Activated gamma-delta T cell (primary cell): Measurements from ENCODE around the gene GYG2.

Experiments
- DNase-seq: peaks from one replicate; lab custom pipeline; 2025; lab: John Stamatoyannopoulos, UW

GYG2 gene

DNA sequence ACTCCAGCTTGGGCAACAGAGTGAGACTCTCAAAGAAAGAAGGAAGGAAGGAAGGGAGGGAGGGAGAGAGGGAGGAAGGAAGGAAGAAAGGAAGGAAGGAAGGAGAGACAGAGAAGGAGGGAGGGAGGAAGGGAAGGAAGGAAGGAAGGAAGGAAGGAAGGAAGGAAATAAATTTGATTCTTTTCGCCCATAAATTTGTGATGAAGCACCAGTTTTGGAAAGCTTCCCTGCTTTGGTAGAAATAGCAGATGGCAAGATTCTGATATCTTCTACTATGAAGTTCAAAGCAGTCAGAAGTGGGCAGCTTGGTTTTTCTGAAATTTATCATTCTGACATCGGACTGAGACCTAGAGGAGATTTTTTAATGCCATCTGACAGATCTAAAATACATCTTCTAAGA, 11.7 kb upstream of the GYG2 start:
- DNase-seq, result no peak

- DNase-seq, result no peak
Measured at GRCh38 chrX:2819345-2820135, 9.2 kb upstream of the GYG2 start.

DNA sequence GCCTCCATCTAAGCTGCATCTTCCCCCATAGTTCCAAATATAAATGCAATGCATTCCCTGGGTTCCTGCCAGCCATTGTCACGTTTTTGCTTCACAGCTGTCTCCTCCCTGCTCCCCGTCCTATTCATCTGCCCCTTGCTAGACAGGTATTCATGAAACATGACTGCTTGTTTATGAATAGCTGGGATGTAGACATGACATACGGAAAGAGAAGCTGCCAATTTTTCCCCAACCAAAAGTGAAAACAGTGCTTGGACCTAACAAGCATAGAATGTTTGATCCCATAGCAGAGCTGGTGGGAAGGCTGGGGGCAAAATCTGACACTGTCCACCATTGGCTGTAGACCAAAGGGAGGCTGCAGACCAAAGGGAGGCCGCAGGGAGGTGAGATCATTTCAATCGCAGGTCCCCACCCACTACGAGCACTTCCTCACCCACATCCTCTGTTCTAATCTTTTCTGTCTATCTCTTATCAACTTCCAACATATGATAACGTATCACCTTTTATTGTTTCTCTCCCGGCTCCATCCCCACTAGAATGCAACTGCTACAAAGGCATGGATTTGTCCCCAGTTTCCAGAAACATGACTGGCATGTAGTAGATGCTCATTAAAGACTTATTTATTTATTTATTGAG, 8.5 kb upstream of the GYG2 start:
- DNase-seq, result no peak

DNA sequence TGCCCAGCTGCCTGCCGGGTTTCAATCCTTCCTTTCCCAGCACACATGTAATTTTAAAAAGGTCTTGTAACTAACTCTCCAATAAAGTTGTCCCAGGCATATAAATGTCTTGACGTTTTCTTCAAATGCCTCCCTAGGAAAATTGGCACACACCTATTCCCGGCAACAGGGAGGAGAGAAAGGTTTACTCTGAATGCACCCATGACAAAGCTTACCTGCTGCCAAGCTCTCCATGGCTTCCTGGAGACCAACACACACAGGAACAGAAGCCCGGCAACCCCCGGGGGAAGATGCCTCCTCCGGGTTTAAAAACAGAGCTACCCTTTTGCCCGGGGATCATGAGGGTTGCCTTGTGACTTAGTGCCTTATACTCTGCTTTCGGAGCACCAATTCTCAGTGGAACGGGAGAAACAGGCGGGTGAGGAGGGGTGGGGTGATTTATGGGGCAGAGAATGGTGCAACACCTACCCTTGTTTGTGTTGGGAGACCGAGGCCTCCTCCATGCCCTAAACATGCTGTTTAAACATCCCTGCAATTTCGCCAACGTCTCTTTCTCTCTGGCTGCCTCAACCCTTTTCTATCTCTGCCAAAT, 4.8 kb upstream of the GYG2 start:
- DNase-seq, result no peak

DNA sequence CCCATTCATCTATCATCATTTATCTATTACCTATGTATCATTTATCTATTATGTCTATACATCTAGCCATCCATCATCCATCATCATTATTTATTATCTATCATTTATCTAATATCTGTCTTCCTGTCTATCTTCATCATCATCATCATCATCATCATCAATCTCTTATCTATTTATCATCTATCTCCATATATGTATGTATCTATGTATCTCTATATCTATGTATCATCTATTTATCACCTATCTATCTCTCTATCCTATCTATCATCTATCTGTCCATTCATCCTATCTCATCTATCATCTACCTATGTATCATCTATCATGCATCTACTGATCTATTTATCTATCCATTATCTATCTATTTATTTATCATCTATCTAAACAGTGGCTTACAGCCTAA, 3.8 kb upstream of the GYG2 start:
- DNase-seq, result no peak

DNA sequence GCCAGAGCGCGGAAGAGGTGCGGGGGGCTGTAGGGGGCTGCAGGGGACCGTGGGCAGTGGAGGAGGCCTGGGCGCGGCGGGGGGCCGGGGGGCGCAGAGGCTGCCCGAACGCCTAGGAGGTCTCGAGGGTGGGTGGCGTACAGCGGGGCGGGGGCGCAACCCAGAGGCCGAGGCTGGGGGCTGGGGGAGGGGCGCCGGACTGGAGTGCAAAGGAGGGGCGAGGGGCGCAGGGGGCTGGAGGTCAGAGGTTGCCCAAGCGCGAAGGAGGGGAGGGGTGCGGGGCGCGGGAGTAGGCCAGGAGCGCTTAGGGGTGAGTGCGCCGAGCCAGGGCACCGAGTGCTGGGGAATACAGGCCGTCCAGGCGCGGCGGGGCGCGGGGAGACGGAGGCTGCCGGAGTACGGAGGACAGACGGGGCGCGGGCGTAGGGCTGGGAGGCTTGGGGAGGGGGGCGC, 255 bp downstream of the GYG2 start:
- peak; percentile 11 for DNase-seq

- peak; percentile 11 for DNase-seq
Measured at GRCh38 chrX:2829469-2830246, 928 bp downstream of the GYG2 start.

GRCh38 chrX:2831471-2832228, 2.9 kb downstream of the GYG2 start:
- no peak for DNase-seq

GRCh38 chrX:2837961-2838360, 9.2 kb downstream of the GYG2 start:
- DNase-seq, result no peak

- no peak for DNase-seq
Measured at GRCh38 chrX:2840961-2841360, 12.2 kb downstream of the GYG2 start.

GRCh38 chrX:2841537-2841936, 12.8 kb downstream of the GYG2 start:
- DNase-seq, result no peak

DNA sequence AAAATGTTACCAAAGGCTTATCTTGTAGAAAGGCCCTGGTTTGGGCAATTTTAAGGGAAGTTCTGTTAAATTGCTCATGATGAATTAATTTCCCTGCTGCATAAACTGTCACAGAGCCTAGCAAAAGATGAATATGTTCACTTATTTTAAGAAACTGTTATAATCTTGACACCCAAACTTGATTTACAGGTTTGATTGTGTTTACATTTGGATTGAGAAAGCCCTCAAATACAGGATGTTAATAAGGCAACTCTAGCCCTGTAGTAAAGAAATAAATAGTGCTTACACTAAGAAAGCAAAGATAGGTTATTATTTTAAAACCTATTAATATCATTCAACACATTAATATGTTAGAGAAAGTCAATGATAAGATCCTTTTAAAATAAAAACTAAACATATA, 18.3 kb downstream of the GYG2 start:
- DNase-seq, result no peak

- no peak for DNase-seq
Measured at GRCh38 chrX:2848871-2849301, 20.2 kb downstream of the GYG2 start.

DNA sequence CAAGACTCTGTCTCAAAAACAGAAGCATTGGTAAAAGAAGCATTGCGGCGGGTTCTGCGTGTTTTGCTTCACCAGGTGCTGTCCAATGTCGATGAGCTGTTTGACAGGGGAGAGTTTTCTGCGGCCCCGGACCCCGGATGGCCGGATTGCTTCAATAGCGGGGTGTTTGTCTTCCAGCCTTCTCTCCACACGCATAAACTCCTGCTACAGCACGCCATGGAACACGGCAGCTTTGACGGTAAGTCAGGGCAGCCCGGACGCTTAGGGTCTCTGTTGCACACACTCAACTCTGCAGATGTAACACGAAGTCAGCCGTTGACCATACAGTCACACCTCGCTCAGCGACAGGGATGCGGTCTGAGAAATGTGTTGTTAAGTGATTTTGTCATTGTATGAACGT, 26.2 kb downstream of the GYG2 start:
- DNase-seq, result no peak

DNA sequence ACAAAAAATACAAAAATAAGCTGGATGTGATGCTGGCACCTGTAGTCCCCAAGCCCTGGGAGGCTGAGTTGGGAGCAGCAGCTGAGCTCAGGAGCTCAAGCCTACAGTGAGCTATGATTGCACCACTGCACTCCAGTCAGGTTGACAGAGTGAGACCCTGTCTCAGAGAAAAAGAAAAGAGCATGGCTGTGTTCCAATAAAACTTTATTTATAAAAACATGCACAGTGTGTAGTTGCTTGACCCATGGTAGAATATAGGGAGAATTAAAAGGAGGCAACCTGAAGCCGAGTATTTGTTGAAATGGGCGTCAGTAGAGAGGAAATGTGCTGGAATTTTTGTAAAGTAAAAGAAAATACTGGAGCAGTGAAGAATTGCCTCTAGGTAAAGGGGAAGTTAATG, 27.0 kb downstream of the GYG2 start:
- no peak for DNase-seq

DNA sequence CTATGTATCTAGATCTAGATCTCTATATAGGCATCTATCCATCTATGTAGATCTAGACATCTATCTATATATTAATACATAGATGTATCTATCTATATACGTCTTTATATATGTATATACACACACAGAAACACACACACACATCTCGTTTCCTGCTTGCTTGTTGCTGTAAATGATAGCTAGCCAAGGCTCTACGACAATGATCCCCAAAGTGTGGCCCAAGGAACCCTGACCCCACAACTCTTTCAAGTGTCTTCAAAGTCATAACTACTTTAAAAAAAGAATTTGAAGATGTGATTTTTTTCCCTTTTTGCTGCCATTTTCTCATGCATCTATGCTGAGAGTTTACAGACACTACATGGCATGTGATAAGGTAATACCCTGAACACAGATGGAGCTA, 28.8 kb downstream of the GYG2 start:
- DNase-seq, result no peak

GRCh38 chrX:2859197-2859797, 30.6 kb downstream of the GYG2 start:
- no peak for DNase-seq

- DNase-seq, result no peak
Measured at GRCh38 chrX:2862404-2862803, 33.7 kb downstream of the GYG2 start.

DNA sequence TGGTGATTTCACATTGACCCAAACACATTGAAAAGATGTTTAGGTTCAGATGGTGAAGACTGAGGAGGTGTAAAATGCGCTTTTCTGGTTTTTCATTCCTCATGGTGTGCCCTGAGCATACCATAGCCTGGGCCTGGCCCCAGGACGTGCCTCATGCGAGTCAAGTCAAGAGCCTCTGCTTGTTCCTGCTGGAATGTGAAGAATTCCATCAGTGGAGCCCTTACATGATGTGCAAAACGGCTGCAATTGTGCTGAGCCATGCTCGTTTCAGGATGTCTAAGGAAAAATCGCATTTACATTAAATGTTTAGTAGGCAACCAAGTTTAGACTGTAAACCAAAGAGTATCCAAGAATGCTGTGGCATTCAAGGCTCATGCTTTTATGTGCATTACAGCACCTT, 34.9 kb downstream of the GYG2 start:
- no peak for DNase-seq

GRCh38 chrX:2867206-2867605, 38.5 kb downstream of the GYG2 start:
- DNase-seq, result no peak

DNA sequence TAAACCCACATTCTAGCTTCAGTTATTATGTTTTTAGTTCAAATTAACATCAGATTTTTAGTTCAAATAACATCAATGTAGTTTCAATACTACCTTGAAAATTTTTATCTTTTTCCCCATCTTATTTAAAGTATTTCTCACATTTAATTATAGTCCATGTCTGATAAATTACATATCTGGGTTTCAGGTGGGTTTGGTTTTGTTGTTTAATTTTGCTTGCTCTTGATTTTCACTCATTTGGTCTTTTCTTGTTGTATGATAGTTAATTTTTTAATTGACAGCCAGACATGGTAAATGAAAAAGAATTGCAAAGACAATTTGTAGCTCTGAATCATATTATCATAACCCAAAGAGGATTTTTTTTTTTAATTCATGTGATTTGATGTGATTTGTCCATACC, 41.9 kb downstream of the GYG2 start:
- no peak for DNase-seq
